GM21381 (cell line): ENCODE results near the gene PSG1.
"Not testable (repeated sequence)": the region's sequence is repeated elsewhere in the genome, so short reads cannot be mapped to it uniquely, and the experiment has no call there.

Experiments
- ATAC-seq: cut with Tn5 transposase; IDR thresholded peaks from one replicate; pipeline ENCODE4 v1.9.1; 2021; ENCODE audit warnings: mild to moderate bottlenecking, moderate library complexity; ENCODE audit not compliant: unreplicated experiment

Gene PSG1

DNA sequence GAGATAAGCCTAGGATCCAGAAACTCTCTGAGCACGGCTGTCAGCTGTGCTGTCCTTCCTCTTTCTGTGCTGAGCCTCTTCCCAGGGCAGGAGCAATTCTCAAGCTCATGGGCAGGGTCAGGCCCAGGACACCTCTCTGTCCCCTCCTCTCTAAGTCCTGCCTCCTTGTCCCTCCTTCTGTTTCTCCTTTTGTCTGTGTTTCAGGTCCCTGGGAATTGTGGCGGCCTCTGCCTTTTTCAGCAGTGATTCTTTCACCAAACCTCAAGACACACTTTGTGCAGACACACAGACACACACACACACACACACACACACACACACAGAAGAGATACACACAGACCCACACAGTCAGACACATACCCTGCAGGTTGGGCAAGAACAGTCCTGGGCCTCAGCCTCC is at the start of gene PSG1:
TSS of gene PSG1 (minus strand) at position 101 of the 400 bp plus-strand sequence. CDS start 132 bp downstream, outside the sequence.
- no peak for ATAC-seq

DNA sequence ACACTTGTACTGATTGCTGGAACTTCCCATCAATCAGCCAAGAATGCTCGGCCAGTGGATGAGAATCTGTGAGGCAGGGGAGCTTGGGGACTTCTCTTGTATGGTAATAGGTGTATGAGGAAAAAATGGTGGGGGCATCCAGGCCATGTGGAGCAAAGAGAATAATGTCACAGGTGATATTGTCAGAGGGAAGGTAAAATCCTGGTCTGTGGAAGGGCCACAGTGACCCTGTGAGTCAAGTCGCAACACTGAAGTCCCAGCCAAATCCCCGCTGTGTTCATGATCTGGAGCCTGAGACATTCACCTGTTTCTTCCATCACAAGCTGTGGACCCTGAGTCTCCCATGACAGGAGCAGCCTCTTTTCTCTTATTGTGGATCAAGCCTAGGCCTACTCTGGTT is 49.4 kb upstream of the PSG1 start:
- no peak for ATAC-seq

DNA sequence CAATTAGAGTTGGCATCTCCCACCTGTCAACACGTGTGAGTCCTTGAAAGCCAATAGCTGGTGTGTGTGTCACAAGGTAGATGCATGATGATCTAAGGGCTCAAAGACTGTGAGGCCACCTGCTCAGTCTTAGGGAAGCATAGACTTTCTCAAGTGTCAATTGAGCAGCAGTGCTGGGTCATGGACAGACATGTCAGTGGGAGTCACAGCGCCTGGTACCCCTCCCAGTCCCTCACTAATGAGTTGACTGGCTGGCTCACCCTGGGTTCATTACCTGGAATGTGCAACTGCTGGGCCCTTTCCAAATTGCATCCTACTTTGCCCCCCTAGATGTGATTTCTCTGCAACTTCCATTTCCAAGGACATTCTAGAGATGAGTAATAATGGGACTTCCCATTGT is 47.3 kb upstream of the PSG1 start:
- ATAC-seq, result no peak

DNA sequence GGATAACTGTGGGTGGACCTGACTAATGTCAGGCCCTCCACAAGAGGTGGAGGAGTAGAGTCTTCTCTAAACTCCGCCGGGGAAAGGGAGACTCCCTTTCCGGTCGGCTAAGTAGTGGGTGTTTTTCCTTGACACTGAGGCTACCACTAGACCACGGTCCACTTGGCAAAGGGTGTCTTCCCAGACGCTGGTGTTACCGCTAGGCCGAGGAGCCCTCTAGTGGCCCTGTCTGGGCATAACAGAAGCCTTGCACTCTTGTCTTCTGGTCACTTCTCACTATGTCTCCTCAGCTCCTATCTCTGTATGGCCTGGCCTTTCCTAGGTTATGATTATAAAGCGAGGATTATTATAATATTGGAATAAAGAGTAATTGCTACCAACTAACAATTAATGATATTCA is 43.6 kb upstream of the PSG1 start:
- ATAC-seq, result not testable (repeated sequence)

DNA sequence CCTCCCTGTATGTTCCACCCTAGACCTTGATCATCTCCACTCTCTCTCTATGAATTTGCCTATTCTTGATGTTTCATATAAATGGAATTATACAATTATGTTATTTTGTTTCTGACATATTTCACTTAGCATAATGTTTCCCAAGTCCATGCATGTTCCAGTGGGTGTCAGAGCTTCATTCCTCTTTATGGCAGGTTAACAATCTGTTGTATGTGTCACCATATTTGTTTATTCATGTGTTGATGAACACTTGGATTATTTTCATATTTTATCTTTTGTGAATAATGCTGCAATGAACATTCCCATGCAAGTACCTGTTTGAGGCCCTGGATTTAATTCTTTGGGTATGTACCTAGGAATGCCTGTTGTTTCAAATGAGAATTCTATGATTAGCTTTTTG is 41.5 kb upstream of the PSG1 start:
- not testable (repeated sequence) for ATAC-seq

DNA sequence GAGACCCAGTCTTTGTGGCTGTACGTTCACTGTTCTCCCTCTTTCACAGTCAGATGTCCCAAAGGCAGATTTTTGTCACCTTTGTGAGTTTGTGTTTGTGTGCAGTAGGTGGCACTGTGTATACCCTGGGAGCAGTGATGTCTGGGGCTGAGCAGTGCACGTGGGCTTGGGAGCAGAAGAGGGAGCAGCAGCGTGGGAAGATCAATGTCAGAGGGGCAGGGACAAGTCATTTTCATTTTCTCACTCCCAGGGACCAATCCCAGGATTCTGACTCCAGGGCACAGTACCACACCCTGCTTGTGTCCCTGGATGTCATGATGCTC is 40.2 kb upstream of the PSG1 start:
- ATAC-seq, result no peak

DNA sequence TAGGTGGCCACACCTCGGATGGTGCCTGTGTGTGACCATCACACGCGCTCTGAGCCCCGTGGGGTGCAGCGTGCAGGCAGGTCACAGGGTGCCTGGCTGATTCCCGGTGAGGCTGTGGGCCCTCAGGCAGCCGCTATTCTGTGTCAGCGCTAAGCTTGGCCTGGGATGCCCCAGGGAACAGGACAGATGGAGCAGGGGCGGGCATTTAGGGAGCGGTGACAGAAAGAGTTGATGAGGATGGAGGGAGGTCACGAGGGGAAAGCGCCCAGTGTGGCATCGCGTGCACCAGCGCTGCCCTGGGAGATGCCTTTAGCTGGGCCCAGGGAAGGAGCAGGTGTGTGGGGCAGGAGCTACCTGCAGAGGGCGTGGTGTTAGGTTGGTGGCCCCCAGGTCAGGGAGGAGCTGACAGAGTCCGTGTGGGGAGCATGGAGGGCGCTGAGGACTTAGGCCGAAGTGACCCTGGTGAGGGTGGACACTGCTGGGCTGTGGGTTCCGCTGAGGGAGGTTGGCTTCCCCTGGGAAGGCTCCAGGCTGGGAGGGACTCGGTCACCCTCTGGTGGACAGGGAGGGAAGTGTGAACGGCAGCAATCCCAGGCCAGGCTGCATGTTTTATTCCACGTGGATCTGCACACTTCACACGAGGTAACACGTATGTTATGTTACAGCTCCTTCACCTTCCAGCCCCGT is 39.7 kb upstream of the PSG1 start:
- not testable (repeated sequence) for ATAC-seq

DNA sequence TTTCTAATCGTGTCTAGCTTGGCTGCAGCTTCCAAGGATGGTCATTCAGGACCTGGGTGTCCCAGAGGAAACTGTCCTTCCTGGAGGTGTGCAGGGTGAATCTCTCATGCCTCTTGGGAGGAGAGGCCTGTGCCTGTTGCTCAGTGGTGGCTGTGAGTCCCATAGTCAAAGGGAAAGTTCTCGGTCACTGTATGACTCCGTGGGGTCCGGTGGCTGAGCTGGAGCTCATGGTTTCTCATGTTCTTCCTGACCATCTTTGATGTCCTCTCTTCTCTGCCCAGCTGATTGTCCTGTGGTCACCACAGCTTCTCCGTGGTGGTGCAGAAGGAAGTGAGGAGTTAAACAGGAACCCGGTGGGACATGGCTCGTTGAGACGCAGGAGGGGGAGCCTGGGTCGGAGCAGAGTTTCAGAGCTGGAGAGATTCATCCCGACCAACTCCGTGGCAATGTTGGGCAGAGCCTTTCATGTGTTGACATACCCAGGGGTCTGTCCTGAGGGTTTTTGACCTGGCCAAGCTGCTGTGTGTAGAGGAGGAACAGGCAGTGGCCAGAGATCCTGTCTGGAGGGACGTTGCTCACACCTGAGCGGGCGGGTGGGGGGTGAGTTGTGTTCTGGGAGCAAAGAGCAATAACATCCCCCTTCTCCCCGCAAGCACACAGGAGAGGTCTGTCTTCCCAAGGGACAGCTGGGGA is 39.0 kb upstream of the PSG1 start:
- ATAC-seq, result not testable (repeated sequence)

DNA sequence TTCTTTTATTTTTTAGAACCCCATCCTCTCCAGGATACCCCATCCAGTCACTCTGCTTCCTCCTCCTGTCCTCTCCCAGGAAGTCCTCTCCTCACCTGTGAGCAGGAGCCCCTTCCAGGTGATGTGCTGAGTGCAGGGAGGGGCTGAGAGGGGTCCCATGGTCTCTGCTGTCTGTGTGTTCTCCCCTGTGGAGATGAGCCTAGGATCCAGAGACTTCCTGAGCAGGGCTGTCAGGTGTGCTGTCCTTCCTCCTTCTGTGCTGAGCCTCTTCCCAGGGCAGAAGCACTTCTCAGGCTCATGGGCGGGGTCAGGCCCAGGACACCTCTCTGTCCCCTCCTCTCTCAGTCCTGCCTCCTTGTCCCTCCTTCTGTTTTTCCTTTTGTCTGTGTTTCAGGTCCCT is 38.1 kb upstream of the PSG1 start, which contains the start of gene PSG6:
TSS of gene PSG6 (minus strand) at position 261 of the 400 bp plus-strand sequence. CDS start at position 159, 102 bp downstream.
- not testable (repeated sequence) for ATAC-seq

DNA sequence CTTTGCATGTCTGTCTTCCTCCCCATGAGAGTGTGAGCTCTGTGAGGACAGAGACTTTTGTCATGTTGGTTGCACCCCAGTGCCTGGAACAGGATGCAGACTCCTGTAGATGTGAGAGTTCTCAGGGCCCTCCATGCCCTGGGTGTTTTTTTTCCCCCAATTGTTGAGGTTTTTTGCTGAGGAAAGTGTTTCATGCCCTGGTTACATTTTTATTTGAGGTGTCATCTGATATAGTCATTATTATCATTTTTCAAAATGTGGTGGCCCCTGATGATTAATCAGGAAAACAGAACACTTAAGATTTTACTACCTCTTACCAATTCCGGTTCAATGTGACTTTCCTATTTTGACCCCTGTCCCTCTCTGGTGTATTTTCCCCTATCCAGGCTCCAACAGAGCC is 37.4 kb upstream of the PSG1 start:
- ATAC-seq, result not testable (repeated sequence)

DNA sequence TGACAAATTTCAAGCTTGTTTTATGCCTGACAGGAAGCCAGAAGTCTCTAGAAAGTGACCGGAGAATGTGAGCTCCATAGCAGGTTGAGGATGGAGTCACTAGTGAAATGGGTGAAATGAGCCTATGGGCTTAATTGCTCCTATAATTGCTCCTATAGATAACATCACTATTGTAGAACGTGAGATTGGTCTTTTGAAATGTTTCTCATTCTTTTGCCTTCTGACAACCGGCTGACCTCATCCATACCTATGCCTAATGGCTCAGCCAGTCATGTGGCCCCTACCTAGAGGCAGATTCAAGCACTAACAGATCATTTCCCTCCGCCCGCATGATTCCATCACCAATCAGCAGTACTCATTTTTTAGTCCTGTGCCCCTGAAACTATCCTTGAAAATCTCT is 34.0 kb upstream of the PSG1 start:
- not testable (repeated sequence) for ATAC-seq

DNA sequence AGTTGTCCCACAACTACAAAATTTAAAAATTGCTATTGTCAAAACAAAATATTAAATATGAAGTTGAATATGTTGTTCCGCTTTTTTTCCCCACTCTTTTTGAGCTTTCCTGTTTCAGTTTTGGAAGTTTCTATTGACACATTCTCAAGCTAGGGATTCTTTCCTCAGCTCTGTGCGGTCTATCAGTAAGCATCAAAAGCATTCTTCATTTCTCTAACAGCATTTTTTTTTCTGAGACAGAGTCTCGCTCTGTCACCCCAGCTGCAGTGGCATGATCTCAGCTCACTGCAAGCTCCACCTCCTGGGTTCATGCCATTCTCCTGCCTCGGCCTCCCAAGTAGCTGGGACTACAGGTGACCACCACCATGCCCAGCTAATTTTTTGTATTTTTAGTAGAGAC is 33.4 kb upstream of the PSG1 start:
- not testable (repeated sequence) for ATAC-seq

DNA sequence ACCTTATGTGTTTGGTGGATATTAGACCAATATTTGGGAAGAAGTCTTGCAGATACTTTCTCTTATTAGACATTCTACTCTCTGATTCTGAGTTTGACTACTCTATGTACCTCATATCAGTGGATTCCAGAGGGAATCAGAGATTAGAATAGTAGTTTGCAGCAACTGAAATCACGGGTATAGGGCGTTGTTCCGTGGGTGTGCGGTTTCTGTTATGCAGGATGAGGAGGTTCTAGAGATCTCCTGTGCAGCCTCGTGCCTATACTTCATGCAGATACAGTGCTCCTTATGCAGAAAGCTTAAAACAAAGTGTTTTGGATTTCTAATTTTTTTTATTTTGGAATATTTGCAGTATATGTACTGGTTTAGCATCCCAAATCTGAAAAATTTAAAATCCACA is 32.2 kb upstream of the PSG1 start:
- not testable (repeated sequence) for ATAC-seq

DNA sequence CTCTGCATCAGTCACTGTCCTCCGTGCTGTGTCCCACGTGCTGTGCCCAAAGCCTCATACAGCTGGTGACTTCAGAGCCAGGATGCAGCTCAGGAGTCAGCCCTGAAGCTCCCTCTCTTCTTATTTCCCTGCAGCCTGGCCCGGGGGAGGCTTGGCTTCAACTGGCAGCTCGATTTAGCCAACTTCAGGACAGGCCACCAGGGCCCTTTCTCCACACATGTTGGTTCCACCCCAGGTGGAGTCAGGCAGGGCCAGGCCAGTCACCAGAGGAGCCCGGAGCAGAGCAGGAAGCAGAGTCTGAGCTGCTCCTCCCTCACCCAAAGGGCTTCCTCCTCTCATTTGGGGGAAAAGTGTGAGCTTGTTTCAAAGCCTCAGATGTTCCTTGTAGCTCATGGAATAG is 26.6 kb upstream of the PSG1 start:
- ATAC-seq, result not testable (repeated sequence)

DNA sequence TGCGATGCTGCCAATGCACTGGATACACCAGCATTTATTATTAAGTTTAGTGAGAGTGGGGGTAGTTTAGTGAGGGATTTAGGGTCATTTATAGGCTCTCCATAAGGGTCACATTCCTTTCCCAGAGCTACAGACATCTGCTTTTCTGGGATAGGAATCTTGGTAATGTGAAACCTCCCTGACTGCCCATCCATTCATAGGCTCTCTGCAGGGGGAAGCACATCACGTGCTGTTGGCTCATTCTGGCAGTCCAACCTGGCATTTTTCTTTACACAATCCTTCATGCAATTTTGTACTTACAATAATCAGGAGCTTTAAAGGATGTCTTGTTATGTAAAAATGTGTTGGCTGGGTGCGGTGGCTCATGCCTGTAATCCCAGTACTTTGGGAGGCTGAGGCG is 21.0 kb upstream of the PSG1 start:
- ATAC-seq, result not testable (repeated sequence)

DNA sequence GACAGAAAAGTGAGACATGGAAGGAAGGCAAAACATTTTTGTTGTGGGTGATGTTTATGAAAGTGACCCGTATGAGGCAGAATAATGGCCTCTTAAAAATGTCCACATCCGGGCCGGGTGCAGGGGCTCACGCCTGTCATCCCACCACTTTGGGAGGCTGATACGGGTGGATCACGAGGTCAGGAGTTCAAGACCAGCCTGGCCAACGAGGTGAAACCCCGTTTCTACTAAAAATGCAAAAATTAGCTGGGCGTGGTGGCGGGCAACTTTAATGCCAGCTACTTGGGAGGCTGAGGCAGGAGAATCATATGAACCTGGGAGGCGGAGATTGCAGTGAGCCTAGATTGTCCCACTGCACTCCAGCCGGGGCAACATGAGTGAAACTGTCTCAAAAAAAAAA is 20.2 kb upstream of the PSG1 start:
- ATAC-seq, result not testable (repeated sequence)

DNA sequence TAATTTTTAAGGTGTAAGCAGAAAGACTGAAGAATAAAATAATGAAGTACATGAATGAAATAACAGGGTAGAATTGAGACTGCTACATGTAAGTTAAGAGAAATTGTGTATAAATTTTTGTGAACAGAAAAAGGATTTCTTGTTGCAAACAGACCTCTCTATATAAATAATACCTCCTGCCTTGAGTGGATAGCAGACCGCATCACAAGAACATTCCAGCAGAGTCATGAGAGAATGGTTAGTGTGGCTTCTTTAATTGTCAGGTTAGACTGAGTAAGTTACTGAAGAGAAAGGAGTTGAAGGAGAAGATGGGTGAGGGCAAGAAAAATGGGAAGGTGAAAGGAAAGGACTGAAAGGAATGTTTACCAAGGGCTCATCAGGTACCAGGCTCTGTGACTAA is 19.6 kb upstream of the PSG1 start:
- not testable (repeated sequence) for ATAC-seq

DNA sequence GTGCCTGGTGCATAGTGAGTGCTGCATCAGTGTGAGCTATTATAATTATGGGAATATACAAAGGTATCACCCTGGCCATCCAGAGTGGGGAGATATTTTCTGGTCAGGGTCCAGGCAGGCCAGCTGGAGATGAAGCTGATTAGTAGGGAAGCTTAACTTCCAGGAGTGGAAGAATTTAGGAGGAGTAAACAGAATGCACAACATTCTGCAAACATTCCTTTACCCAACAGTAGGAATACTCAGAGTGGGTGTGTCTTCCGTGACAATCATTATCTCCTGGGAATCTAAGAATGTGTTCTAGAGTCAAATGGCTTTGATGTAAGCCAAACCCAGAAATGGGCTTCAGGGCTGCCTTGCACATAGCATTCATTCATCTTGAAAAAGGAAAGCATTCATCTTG is 19.1 kb upstream of the PSG1 start:
- ATAC-seq, result not testable (repeated sequence)

DNA sequence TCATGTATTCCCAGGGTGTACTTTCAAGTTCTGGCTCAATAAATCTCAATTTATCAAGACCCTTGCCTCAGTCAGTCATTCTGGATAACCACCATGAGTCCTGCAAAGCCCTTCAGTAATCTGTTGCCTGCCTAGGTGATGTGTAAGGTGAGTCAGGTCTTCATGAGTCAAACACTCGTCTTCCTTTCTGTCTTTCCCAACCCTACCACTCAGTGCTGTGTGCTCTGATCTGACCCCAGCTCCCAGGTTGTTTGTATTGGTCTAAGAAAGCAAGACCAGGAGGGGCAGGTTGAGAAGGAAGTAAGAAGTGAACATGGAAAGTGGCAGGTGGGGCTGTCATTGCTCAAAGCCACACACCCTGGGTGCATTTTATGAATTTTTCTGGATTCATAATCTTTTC is 18.2 kb upstream of the PSG1 start:
- ATAC-seq, result not testable (repeated sequence)

DNA sequence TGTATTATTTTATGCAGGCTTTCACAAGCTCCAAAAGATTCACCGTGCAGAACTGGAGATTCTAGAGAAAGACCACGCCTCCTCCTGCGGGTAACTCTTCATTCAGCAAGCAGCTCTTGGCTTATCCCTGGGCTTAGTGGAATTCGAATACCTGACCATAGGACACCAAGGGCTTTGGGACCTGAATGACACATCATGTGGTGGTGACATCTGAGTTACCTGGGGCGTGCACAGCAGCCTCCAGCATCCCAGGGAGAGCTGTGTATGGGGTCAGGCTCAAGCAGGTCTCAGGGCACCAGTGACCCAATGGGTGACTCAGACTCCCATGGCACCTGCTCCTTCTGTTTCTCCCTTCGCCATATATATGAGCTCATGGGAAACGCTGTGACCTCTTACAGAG is 10.9 kb upstream of the PSG1 start:
- ATAC-seq, result not testable (repeated sequence)

DNA sequence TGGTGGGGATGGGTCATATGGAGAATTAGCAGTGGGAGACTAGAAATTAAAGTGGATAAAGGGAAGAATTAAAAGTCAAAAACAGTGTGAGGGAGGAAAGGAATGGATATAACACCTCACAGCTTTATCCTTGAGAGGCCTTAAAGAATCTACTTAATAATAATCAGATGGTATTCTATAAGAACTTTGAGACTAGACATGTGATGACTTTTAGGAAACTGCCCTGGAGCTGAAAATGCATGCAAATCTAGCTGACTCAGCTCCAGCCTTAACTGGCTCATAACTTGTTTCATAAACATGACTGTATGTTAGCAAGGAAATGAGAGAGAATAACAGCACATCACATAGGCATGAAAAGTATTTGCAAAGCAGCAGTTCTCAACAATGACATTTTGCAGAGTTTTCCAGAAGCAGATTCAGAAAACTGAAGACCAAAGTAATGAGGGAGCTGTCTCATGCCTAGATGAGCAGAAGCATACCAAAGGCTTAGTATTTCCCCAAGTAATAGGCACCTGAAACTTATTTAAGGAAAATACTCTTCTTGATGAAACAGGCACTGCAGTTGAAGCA is 8.4 kb upstream of the PSG1 start:
- ATAC-seq, result not testable (repeated sequence)

DNA sequence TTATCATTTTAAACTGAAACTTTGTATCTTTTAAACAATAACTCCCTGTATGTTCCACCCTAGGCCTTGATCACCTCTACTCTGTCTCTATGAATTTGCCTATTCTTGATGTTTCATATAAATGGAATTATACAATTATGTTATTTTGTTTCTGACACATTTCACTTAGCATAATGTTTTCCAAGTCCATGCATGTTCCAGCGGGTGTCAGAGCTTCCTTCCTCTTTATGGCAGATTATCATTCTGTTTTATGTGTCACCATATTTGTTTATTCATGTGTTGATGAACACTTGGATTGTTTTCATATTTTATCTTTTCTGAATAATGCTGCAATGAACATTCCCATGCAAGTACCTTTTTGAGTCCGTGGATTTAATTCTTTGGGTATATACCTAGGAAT is 3.2 kb upstream of the PSG1 start:
- not testable (repeated sequence) for ATAC-seq
